Peyer's patch (tissue), 4 donors: ENCODE data around the gene UHRF1.
"Not testable (repeated sequence)": the region's sequence is repeated elsewhere in the genome, so short reads cannot be mapped to it uniquely, and the experiment has no call there.

ENCODE experiments used
- CTCF ChIP-seq, 6 experiments: fragments of 450-650 bp in 4 of 6; fragments of 200-600 bp in 2 of 6; sonication (generic) in 1 of 6; IDR thresholded peaks; one replicate each; pipeline ENCODE4 v1.5.1; 2017 to 2019; ENCODE audit warnings: antibody characterized with exemption in 6 of 6, mild to moderate bottlenecking in 3 of 6, moderate library complexity in 1 of 6
- POLR2A ChIP-seq, 2 donors: fragments of 450-650 bp; IDR thresholded peaks; one replicate each; pipeline ENCODE4 v1.5.1; 2017; ENCODE audit warnings: antibody characterized with exemption in 2 of 2, mild to moderate bottlenecking in 2 of 2, moderate library complexity in 2 of 2

DNA sequence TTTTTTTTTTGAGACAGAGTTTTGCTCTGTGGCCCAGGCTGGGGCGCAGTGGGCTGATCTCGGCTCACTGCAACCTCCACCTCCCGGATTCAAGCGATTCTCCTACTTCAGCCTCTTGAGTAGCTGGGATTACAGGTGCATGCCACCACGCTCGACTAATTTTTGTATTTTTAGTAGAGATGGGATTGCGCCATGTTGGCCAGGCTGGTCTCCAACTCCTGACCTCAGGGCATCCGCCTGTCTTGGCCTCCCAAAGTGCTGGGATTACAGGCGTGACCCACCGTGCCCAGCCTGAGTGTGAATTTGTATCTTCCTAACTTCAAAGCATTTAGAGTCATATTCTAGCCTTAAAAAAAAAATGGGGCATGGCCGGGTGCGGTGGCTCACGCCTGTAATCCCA lies 66.3 kb downstream of the UHRF1 start:
- TF ChIP-seq POLR2A, CTCF (IDR thresholded peaks at IDR 0.05): not testable (repeated sequence)
